BJ (cell line): ENCODE data around the gene NUFIP2. TPM values are rescaled to one million over a fixed set of nuclear protein-coding genes. Genes with fewer than 3 reads are reported as not detected.

Source experiments
- CTCF ChIA-PET: fragments of 350-600 bp; formaldehyde crosslinking; extraction: SDS; loops from one replicate; lab custom pipeline; 2021; ENCODE audit warnings: antibody characterized with exemption, inconsistent platforms; lab: Yijun Ruan, JAX
- POLR2A ChIA-PET: fragments of 300-600 bp; sonication (Branson Sonifier 250); formaldehyde crosslinking; extraction: SDS; loops from one replicate; lab custom pipeline; 2021; ENCODE audit warnings: antibody characterized with exemption; lab: Charles Lee
- DNase-seq: peaks from one replicate; pipeline ENCODE4 v3.0.0-alpha.2; 2011; ENCODE audit warnings: low read depth
- H3K27me3 ChIP-seq: 2 replicates; pipeline ENCODE4 v1.6.0; 2011; ENCODE audit warnings: low read length; ENCODE audit not compliant: control insufficient read depth, insufficient read depth
- H3K36me3 ChIP-seq: 2 replicates; pipeline ENCODE4 v1.5.1; 2011; ENCODE audit warnings: low read length; ENCODE audit not compliant: control insufficient read depth, insufficient read depth
- H3K4me3 ChIP-seq: 2 replicates; pipeline ENCODE4 v1.5.1; 2011; ENCODE audit warnings: low read depth, mild to moderate bottlenecking, control low read depth, low read length
- polyA plus RNA-seq: library from polyadenylated mRNA; depleted of rRNA; stranded (reverse); fragments of >200 nt; gene quantifications from 2 replicates; pipeline ENCODE4 v1.2.3, GENCODE V29; 2011
- TF ChIP-seq, protein P1 (sequence below): IDR thresholded peaks from 2 replicates; pipeline ENCODE4 v1.5.1; 2011; ENCODE audit warnings: low read depth, mild to moderate bottlenecking, control low read depth, inconsistent platforms, low read length, moderate library complexity; ENCODE audit not compliant: insufficient read depth

Gene NUFIP2
- polyA plus RNA-seq, 1 experiment, result 7.3 TPM

DNA sequence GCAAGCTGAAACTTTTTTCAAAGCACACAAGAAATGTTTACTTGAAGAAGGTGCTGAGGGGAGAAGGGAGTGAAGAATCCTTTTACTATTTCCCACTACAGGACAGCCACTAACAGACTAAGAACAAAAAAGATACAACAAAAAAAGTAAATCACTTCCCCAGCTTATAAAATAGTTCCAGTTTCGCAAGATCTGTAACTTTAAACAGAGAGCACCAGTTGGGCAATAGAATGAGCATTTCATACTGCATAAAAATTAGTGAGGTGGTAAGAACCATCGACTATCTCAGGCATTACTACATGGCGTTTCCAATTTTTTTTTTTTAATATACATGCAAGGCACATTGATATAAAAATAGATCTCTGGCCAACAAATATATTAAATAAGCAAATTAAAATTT is 36.2 kb downstream of the NUFIP2 start:
- Histone ChIP-seq H3K27me3 (no peaks in the 10 kb centered on the region), H3K4me3 (no peak overlapping the region), H3K36me3 (no peaks in the 10 kb centered on the region; the same call in 1 of the 2 replicates)
- ChIA-PET POLR2A (interaction anchor here (0.6 to 0.9 kb wide), 2 partner anchors 31 to 109 kb away, joined by 3 to 9 read pairs; no protein-coding TSS in a partner anchor), CTCF (interaction anchor here (0.6 to 2.6 kb wide), 12 partner anchors 12 to 134 kb away, joined by 3 to 26 read pairs (median 4); partner anchors contain the start of gene MYO18A)
- TF ChIP-seq, protein P1, sequence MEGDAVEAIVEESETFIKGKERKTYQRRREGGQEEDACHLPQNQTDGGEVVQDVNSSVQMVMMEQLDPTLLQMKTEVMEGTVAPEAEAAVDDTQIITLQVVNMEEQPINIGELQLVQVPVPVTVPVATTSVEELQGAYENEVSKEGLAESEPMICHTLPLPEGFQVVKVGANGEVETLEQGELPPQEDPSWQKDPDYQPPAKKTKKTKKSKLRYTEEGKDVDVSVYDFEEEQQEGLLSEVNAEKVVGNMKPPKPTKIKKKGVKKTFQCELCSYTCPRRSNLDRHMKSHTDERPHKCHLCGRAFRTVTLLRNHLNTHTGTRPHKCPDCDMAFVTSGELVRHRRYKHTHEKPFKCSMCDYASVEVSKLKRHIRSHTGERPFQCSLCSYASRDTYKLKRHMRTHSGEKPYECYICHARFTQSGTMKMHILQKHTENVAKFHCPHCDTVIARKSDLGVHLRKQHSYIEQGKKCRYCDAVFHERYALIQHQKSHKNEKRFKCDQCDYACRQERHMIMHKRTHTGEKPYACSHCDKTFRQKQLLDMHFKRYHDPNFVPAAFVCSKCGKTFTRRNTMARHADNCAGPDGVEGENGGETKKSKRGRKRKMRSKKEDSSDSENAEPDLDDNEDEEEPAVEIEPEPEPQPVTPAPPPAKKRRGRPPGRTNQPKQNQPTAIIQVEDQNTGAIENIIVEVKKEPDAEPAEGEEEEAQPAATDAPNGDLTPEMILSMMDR, result no peak
- no peak for DNase-seq

DNA sequence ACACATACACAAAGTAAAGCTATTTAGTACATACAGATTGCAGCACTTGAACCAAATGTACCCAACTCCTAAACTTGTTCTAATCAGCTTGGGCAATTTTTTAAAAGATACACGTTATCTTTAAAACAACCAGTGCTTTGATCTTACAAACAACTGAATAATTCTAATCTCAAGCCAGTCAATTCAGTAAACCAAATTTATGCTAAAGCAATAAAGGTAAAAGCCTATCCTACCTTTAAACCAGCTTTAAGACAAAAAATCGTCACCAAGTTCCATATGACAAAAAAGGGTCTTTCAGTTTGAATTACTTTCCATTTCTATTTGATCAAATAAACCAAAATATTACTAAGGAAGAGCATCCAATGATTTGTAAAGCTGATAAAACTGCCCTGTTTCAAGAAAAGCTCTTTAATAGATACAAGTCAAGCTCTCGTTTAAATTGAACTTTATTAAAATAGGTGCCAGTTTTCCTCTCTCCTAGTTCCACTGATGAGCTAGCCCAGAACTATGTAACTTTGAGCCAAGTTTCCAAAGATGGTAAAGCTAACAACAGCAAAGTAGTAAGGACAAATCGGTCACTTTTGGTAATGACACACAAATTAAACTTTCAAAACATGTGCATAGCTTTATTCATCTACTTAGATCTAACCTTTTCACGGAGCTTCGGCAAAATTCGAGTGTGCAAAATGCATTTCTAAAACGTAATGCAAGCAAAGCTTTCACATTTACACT is 37.0 kb downstream of the NUFIP2 start:
- no peak for DNase-seq
- H3K4me3 ChIP-seq, result no peak overlapping the region
- H3K36me3 ChIP-seq, result no peaks in the 10 kb centered on the region
- ChIA-PET CTCF (interaction anchor here (0.7 to 2.6 kb wide), 12 partner anchors 11 to 133 kb away, joined by 3 to 26 read pairs (median 6); partner anchors contain the start of gene MYO18A), POLR2A (interaction anchor here (0.5 to 0.9 kb wide), 3 partner anchors 38 to 528 kb away, joined by 3 to 9 read pairs (median 7); partner anchors contain the start of gene NEK8)
- TF ChIP-seq, protein P1, result no peak
- no peaks in the 10 kb centered on the region for H3K27me3 ChIP-seq

DNA sequence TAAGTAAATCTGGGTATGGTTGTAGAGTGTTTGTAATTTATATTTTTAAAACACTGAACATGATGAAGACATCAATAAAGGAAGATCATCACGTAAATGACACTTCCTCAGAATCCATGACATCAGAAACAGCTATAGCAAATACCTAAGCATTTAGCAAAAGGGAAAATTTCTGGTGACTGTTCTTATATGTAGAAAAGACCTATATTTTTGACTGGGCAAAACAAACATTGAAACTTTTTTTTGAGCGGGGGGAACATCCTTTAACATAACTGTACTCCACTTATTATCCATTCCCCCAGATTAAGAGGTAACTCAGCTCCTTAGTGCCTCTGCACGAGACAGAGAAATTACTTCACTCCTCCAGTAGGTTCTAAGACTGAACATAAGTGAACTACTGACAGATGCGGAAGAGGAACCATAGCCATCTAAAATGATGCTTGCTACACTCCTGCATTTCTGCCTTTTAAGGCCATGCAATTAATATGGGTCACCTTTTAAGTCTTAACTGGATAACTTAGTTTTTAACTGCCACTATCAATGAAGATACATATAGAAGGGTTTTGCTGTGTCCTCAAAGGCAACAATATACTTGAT is 37.9 kb downstream of the NUFIP2 start:
- no peak for DNase-seq
- ChIA-PET CTCF (interaction anchor here (1.0 to 2.6 kb wide), 7 partner anchors 10 to 112 kb away, joined by 3 to 26 read pairs (median 4); no protein-coding TSS in a partner anchor), POLR2A (interaction anchor here (0.5 to 0.9 kb wide), 2 partner anchors 35 to 38 kb away, joined by 3 read pairs; no protein-coding TSS in a partner anchor)
- Histone ChIP-seq H3K4me3 (no peak overlapping the region), H3K36me3 (no peaks in the 10 kb centered on the region), H3K27me3 (no peaks in the 10 kb centered on the region)
- TF ChIP-seq, protein P1, result no peak

DNA sequence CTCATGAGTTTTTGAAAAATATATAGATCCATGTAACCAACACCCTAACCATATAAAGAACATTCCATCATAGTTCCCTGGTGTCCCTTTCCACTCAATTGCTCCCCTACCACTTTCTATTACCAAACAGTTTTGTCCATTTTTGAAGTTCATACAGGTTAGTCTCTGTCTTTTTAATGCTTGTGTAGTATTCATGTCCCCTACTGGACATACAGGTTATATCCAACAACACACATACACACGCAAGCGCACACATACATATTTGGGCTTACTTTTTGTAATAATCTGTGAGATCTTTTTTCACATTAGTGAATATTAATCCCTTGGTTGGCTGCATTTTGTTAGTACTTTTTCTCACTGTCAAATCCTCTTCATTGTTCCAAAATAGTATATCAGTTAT is 40.9 kb downstream of the NUFIP2 start:
- no peaks in the 10 kb centered on the region for H3K36me3 ChIP-seq
- TF ChIP-seq, protein P1, result no peak
- DNase-seq, result no peak
- ChIA-PET POLR2A (no interaction called here), CTCF (no interaction called here)
- no peak overlapping the region for H3K4me3 ChIP-seq
- no peaks in the 10 kb centered on the region for H3K27me3 ChIP-seq

DNA sequence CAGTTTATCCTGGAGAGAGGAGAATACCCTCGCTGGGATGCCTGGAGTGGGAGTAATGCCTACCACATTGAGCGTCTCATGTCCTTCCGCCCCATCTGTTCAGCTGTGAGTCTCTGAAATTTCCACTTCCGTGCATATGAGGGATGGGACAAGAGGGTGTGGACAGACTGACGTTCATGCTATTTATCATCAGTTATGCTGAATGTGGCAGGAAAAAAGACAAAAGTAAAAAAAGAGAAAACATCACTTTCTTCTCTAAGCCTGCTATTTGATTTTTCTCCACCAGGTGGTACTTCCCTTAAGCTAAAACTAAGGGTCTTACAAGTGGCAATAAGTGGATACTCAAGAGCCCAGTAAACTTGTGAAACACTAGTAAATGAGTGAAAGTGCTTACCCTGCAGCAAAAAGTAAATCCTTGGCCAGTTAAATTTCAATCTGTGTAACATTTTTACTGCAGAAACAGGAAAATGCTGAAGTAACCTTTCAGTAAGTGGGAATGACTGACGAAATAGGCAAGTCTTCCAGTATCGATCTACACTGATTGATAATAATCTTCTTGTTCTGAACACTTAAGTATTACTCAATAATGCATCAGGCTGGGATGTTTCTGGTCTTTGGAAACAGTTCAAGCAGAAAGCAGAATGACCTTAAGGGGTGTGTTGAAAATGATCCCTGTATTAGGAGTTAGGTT is 41.7 kb downstream of the NUFIP2 start:
- CTCF ChIA-PET, result interaction anchor here (0.9 to 3.2 kb wide), 7 partner anchors 11 to 104 kb away, joined by 3 to 33 read pairs (median 4); no protein-coding TSS in a partner anchor
- no peaks in the 10 kb centered on the region for H3K36me3 ChIP-seq
- no peak overlapping the region for H3K4me3 ChIP-seq
- TF ChIP-seq, protein P1, result peak; percentile 44
- DNase-seq, result no peak
- POLR2A ChIA-PET, result no interaction called here
- no peaks in the 10 kb centered on the region for H3K27me3 ChIP-seq
